Keratinocyte (primary cell): ENCODE data around the gene FCN3. TPM values are rescaled to one million over a fixed set of nuclear protein-coding genes. Genes with fewer than 3 reads are reported as not detected.
A peak's percentile ranks its signal among the peaks of the same experiment; 100 is the strongest.

Experiments
- DNase-seq: peaks from one replicate; pipeline ENCODE4 v3.0.0-alpha.2; 2011; ENCODE audit warnings: low read depth, missing footprints, low spot score
- FAIRE-seq: peaks from 2 replicates; lab custom pipeline; 2011; peaks lifted over from hg19 to GRCh38; lab: Jason Lieb, UNC
- H2AFZ ChIP-seq: 2 replicates; pipeline ENCODE4 v1.6.0; 2012; ENCODE audit warnings: low read length, control low read depth, inconsistent platforms; ENCODE audit not compliant: control insufficient read depth
- H3K27ac ChIP-seq: 2 replicates; pipeline ENCODE4 v1.5.1; 2011; ENCODE audit warnings: low read length; ENCODE audit not compliant: control insufficient read depth, insufficient read depth
- H3K27me3 ChIP-seq: 3 replicates; pipeline ENCODE4 v1.6.0; 2011; ENCODE audit warnings: low read length; ENCODE audit not compliant: control insufficient read depth, insufficient read depth; ENCODE audit errors: extremely low read depth
- H3K36me3 ChIP-seq, 2 experiments: 2 replicates in 1 of 2; 3 replicates in 1 of 2; pipeline ENCODE4 v1.5.1; 2011; ENCODE audit warnings: low read length in 2 of 2, mild to moderate bottlenecking in 1 of 2; ENCODE audit not compliant: control insufficient read depth in 2 of 2, insufficient read depth in 2 of 2; ENCODE audit errors: extremely low read depth in 1 of 2
- H3K4me1 ChIP-seq: 3 replicates; pipeline ENCODE4 v1.5.1; 2011; ENCODE audit warnings: low read length; ENCODE audit not compliant: control insufficient read depth, insufficient read depth; ENCODE audit errors: extremely low read depth
- H3K4me2 ChIP-seq: 3 replicates; pipeline ENCODE4 v1.6.0; 2011; ENCODE audit warnings: low read depth, low read length; ENCODE audit not compliant: control insufficient read depth, insufficient read depth; ENCODE audit errors: extremely low read depth
- H3K4me3 ChIP-seq, 3 experiments: fragments of 200-600 bp in 1 of 3; sonication (generic) in 1 of 3; 2 replicates in 2 of 3; 3 replicates in 1 of 3; pipeline ENCODE4 v1.5.1; 2011 to 2016; ENCODE audit warnings: low read length in 3 of 3, mild to moderate bottlenecking in 3 of 3, control low read depth in 2 of 3, inconsistent platforms in 1 of 3, low read depth in 1 of 3, mixed read lengths in 1 of 3, mixed run types in 1 of 3, moderate library complexity in 1 of 3; ENCODE audit not compliant: control insufficient read depth in 2 of 3, insufficient read depth in 2 of 3; ENCODE audit errors: extremely low read depth in 1 of 3
- H3K79me2 ChIP-seq: 2 replicates; pipeline ENCODE4 v1.6.0; 2012; ENCODE audit warnings: low read length; ENCODE audit not compliant: control insufficient read depth, insufficient read depth
- H3K9ac ChIP-seq: 3 replicates; pipeline ENCODE4 v1.6.0; 2011; ENCODE audit warnings: low read length; ENCODE audit not compliant: control insufficient read depth, insufficient read depth; ENCODE audit errors: extremely low read depth
- H3K9me1 ChIP-seq: 3 replicates; pipeline ENCODE4 v1.6.0; 2011; ENCODE audit warnings: low read length; ENCODE audit not compliant: control insufficient read depth, insufficient read depth; ENCODE audit errors: extremely low read depth
- H3K9me3 ChIP-seq: 2 replicates; pipeline ENCODE4 v1.5.1; 2012; ENCODE audit warnings: low read depth, low read length; ENCODE audit not compliant: control insufficient read depth
- H4K20me1 ChIP-seq: 3 replicates; pipeline ENCODE4 v1.6.0; 2011; ENCODE audit warnings: low read length; ENCODE audit not compliant: control insufficient read depth, insufficient read depth; ENCODE audit errors: extremely low read depth
- CTCF ChIP-seq, 3 experiments: IDR thresholded peaks in 1 of 3; conservative IDR thresholded peaks in 1 of 3; optimal IDR thresholded peaks in 1 of 3; 2 replicates in 2 of 3; 3 replicates in 1 of 3; pipeline versions ENCODE3 to v1.5.1; 2011; ENCODE audit warnings: low read length in 3 of 3, mild to moderate bottlenecking in 3 of 3, moderate library complexity in 2 of 3, control low read depth in 1 of 3, inconsistent platforms in 1 of 3; ENCODE audit not compliant: insufficient read depth in 2 of 3; ENCODE audit errors: extremely low read depth in 1 of 3
- EZH2 ChIP-seq: IDR thresholded peaks from one replicate; pipeline ENCODE4 v1.6.1; 2012; ENCODE audit warnings: inconsistent platforms, mild to moderate bottlenecking, low read length, moderate library complexity
- dilution Hi-C: fragments of 300-500 bp; cut with MboI; formaldehyde crosslinking; loops from one replicate; pipeline ENCODE4 v1.7.0; 2020; ENCODE audit warnings: low sequenced_read_pairs; ENCODE audit not compliant: extremely low pct_ligation_motif_present
- polyA plus RNA-seq, 5 experiments: library from polyadenylated mRNA; depleted of rRNA in 3 of 5; stranded (reverse) in 3 of 5; stranded (forward) in 1 of 5; unstranded in 1 of 5; fragments of >200 nt; gene quantifications; 1 replicate in 1 of 5; 2 replicates in 3 of 5; 3 replicates in 1 of 5; pipeline versions ENCODE4 v1.2.1 to v1.2.3, GENCODE V29; 2011 to 2012; ENCODE audit warnings: missing spikeins in 2 of 5, low read depth in 1 of 5, low replicate concordance in 1 of 5

FCN3 gene
- polyA plus RNA-seq, 1 donor (not counting 4 experiments of a cell fraction or from before 2014, with no cell fraction given), result not detected

GRCh38 chr1:27350663-27351540 is 23.7 kb downstream of the FCN3 start:
- Histone ChIP-seq H3K9ac (no peak overlapping the region), H3K4me3 (no peak overlapping the region), H3K4me1 (peaks cover 18% of the 10 kb centered on the region), H2AFZ (no peak overlapping the region), H3K27me3 (no peaks in the 10 kb centered on the region), H3K36me3 (peaks cover 14 to 19% of the 10 kb centered on the region in 2 experiments), H3K27ac (no peak overlapping the region), H4K20me1 (no peaks in the 10 kb centered on the region), H3K9me1 (no peaks in the 10 kb centered on the region), H3K79me2 (no peaks in the 10 kb centered on the region), H3K9me3 (no peaks in the 10 kb centered on the region), H3K4me2 (no peak overlapping the region)
- TF ChIP-seq CTCF (optimal IDR thresholded peaks at IDR 0.05 in 1 of 3, IDR thresholded peaks at IDR 0.05 in 1 of 3, conservative IDR thresholded peaks at IDR 0.05 in 1 of 3; ENCODE audit: extremely low read depth in 1 of 3, insufficient read depth in 2 of 3, low read length in 3 of 3) (no peak), EZH2 (no peak)
- dilution Hi-C loops, result no loop called here
- no peak for DNase-seq
- FAIRE-seq, result no peak

DNA sequence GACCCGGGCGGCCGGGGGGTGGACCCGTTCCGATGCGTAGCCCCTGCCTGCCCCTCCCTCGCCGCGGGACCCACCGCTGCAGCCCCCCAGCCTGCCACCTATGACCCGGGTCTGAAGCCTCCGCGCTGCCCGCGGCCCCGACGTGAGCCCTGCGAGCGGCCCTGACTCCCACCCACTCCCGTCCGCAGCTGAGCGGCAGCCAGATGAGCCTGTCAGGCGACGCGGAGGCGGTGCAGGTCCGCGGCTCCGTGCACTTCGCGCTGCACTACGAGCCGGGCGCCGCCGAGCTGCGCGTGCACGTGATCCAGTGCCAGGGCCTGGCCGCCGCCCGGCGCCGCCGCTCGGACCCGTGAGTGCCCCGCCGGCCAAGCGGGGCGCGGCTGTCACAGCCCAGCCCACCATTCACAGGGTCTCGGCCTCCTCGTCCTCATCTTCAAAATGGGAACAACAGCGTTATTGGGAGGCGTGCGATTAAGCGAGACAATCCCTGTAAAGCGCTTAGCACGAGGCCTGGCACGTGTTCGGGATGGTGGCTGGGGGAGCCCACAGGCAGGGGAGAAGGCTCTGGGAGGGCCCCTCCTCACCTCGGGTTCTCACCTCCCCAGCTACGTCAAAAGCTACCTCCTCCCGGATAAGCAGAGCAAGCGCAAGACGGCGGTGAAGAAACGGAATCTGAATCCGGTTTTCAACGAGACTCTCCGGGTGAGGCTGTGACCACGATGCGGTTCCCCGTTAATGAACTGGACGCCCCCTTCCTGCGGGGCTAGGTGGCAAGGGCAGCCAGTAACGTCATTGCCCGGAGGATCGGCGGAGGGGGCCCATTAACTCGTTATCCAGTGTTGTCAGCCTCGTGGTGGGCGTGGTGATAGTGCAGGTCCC is 24.6 kb downstream of the FCN3 start:
- no peak for FAIRE-seq
- dilution Hi-C loops, result no loop called here
- peaks cover 11 to 15% of the 10 kb centered on the region in 2 experiments for H3K36me3 ChIP-seq

More for the DNA sequence above, 24.6 kb downstream of the FCN3 start:
- Histone ChIP-seq H3K27me3 (no peaks in the 10 kb centered on the region), H3K4me2 (peak overlapping the region; percentile 77), H2AFZ (no peak overlapping the region), H3K9me1 (no peaks in the 10 kb centered on the region), H3K9me3 (no peaks in the 10 kb centered on the region), H3K9ac (no peak overlapping the region), H3K79me2 (no peaks in the 10 kb centered on the region), H3K27ac (no peak overlapping the region), H3K4me3 (no peak overlapping the region), H4K20me1 (no peaks in the 10 kb centered on the region), H3K4me1 (peaks cover 18% of the 10 kb centered on the region)
- no peak for DNase-seq
- TF ChIP-seq CTCF (optimal IDR thresholded peaks at IDR 0.05 in 1 of 3, IDR thresholded peaks at IDR 0.05 in 1 of 3, conservative IDR thresholded peaks at IDR 0.05 in 1 of 3; ENCODE audit: extremely low read depth in 1 of 3, insufficient read depth in 2 of 3, low read length in 3 of 3) (no peak), EZH2 (no peak)
